ENCODE results near the gene DNM3. TPM values are rescaled to one million over a fixed set of nuclear protein-coding genes. Genes with fewer than 3 reads are reported as not detected.

DNM3 gene
- total RNA-seq, 1 donor from 2014 or later = 15.4 TPM

GRCh38 chr1:172208635-172209034 lies 367.3 kb downstream of the DNM3 start:
- Histone ChIP-seq H3K36me3 (no peaks in the 10 kb centered on the region), H3K9me3 (no peaks in the 10 kb centered on the region), H3K4me1 (no peaks in the 10 kb centered on the region), H3K27ac (no peak overlapping the region), H3K4me3 (no peak overlapping the region), H3K27me3 (no peaks in the 10 kb centered on the region)
- no peak for ATAC-seq
- DNase-seq = no peak
- no peak for TF ChIP-seq CTCF (IDR thresholded peaks at IDR 0.05)
- intact Hi-C loops (cut with DNase I) = no loop called here

GRCh38 chr1:172211221-172211620 lies 369.9 kb downstream of the DNM3 start:
- Histone ChIP-seq H3K36me3 (no peaks in the 10 kb centered on the region), H3K27ac (no peak overlapping the region), H3K9me3 (no peaks in the 10 kb centered on the region), H3K4me1 (no peaks in the 10 kb centered on the region), H3K4me3 (no peak overlapping the region), H3K27me3 (no peaks in the 10 kb centered on the region)
- no peak for TF ChIP-seq CTCF (IDR thresholded peaks at IDR 0.05)
- DNase-seq (no peak), ATAC-seq (no peak)
- intact Hi-C loops (cut with DNase I) = no loop called here

GRCh38 chr1:172212124-172212523 lies 370.8 kb downstream of the DNM3 start:
- intact Hi-C loops (cut with DNase I) = no loop called here
- ATAC-seq = no peak

GRCh38 chr1:172215006-172215405 lies 373.7 kb downstream of the DNM3 start:
- no peaks in the 10 kb centered on the region for H3K9me3 ChIP-seq
- DNase-seq (no peak), ATAC-seq (no peak)
- no peak overlapping the region for H3K27ac ChIP-seq
- TF ChIP-seq CTCF (IDR thresholded peaks at IDR 0.05) = no peak
- intact Hi-C loops (cut with DNase I) = no loop called here
- H3K4me1 ChIP-seq = no peaks in the 10 kb centered on the region
- H3K36me3 ChIP-seq = no peaks in the 10 kb centered on the region
- no peak overlapping the region for H3K4me3 ChIP-seq
- no peaks in the 10 kb centered on the region for H3K27me3 ChIP-seq

More at GRCh38 chr1:172212124-172212523, 370.8 kb downstream of the DNM3 start:
- Histone ChIP-seq H3K27me3 (no peaks in the 10 kb centered on the region), H3K4me3 (no peak overlapping the region), H3K27ac (no peak overlapping the region), H3K4me1 (no peaks in the 10 kb centered on the region), H3K9me3 (no peaks in the 10 kb centered on the region), H3K36me3 (no peaks in the 10 kb centered on the region)
- TF ChIP-seq CTCF (IDR thresholded peaks at IDR 0.05) = no peak
- no peak for DNase-seq

- Histone ChIP-seq H3K27ac (no peak overlapping the region), H3K4me1 (no peaks in the 10 kb centered on the region), H3K27me3 (no peaks in the 10 kb centered on the region), H3K36me3 (no peaks in the 10 kb centered on the region), H3K4me3 (no peak overlapping the region), H3K9me3 (no peaks in the 10 kb centered on the region)
- DNase-seq = no peak
- ATAC-seq = no peak
- intact Hi-C loops (cut with DNase I) = no loop called here
- TF ChIP-seq CTCF (IDR thresholded peaks at IDR 0.05) = no peak
Measured at GRCh38 chr1:172219966-172220365, 378.7 kb downstream of the DNM3 start.

- H3K27ac ChIP-seq = no peak overlapping the region
- H3K36me3 ChIP-seq = no peaks in the 10 kb centered on the region
- no peak for ATAC-seq
- no peaks in the 10 kb centered on the region for H3K4me1 ChIP-seq
- no peak for DNase-seq
- TF ChIP-seq CTCF (IDR thresholded peaks at IDR 0.05) = no peak
- intact Hi-C loops (cut with DNase I) = no loop called here
- no peaks in the 10 kb centered on the region for H3K27me3 ChIP-seq
- H3K4me3 ChIP-seq = no peak overlapping the region
- no peaks in the 10 kb centered on the region for H3K9me3 ChIP-seq
Measured at GRCh38 chr1:172220376-172220775, 379.1 kb downstream of the DNM3 start.

Data from upper lobe of right lung (tissue), 1 donor.